GM12801 (cell line): ENCODE data around the gene TAS2R9.

Experiments
- TF ChIP-seq, protein P1 (sequence below): IDR thresholded peaks from one replicate; pipeline ENCODE4 v1.5.1; 2011; ENCODE audit warnings: control low read depth; ENCODE audit not compliant: insufficient read length; ENCODE audit errors: extremely low read depth

TAS2R9 gene

DNA sequence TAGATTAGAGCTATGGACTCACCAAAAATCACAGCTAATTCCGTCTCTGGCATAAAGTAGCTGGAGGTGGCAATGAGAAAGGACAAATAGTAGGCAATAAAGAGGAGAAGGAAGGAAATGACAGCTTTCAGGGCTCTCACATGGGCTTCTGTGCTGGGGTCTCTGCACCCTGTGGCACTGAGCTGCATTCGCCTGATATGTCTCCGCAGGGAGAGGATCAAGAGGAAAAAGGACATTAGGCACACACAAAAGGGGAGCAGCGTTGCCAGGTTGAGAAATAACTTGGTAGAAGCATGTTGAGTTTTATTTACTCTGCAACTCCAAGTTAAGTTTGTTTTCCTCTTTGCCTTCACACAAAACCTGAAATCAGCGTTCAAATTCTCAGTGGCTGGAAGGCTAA lies 8.2 kb downstream of the TAS2R9 start:
- TF ChIP-seq, protein P1, sequence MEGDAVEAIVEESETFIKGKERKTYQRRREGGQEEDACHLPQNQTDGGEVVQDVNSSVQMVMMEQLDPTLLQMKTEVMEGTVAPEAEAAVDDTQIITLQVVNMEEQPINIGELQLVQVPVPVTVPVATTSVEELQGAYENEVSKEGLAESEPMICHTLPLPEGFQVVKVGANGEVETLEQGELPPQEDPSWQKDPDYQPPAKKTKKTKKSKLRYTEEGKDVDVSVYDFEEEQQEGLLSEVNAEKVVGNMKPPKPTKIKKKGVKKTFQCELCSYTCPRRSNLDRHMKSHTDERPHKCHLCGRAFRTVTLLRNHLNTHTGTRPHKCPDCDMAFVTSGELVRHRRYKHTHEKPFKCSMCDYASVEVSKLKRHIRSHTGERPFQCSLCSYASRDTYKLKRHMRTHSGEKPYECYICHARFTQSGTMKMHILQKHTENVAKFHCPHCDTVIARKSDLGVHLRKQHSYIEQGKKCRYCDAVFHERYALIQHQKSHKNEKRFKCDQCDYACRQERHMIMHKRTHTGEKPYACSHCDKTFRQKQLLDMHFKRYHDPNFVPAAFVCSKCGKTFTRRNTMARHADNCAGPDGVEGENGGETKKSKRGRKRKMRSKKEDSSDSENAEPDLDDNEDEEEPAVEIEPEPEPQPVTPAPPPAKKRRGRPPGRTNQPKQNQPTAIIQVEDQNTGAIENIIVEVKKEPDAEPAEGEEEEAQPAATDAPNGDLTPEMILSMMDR, result no peak

DNA sequence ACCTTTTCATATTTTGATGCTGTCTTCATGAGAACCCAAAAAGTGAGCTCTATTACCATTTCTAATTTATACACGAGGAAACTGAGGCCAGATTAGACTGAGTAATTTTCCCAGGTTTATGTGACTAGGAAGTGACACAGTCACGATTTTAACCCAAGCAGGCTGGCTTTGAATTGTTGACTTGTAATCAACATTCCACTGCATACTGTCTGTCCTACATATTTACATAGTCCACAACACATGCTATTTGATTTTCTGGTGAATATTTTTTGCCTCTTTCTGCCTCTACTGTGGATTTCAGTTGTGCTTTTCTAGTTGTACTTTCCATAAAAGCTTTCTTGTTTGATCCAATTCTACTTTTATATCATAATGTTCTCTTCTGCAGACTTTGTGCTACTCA lies 15.7 kb downstream of the TAS2R9 start:
- TF ChIP-seq, protein P1, result no peak

DNA sequence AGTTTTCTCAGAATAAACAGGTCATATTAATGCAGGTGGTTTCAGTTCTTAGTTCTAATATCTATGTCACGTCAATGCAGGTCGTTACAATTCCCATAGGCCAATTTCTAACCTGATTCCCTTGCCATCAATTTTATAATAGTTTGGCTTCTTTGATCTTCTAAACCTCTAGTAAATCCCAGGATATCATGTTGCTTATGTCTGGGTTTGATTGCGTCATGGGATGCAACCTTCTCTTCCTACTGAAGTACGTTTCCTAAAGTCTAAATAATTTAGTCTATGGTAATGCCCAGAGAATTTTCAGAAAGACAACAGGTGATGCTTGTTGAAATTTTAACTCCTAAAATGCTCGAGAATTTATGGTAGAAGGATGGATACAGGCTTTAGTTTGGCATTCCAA lies 26.7 kb downstream of the TAS2R9 start:
- TF ChIP-seq, protein P1, result no peak

DNA sequence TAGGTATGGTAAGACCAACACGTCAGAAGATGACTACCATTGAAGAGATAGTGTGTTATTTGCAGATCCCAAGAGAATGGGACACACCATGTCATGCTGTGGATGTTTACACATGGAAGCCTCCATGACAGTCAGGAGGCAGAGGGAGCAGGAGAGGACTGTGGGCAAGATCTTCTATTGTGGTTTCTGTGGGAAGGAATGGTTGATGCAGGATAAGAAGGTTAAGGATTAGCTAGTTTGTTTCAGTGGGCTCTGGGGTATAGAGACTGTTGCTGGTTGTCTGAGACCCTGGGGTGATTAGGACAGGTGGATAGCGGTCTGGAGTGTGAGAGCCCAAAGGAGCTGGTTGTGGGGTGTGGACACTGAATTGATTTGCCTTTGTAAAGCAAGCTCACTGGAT lies 30.9 kb downstream of the TAS2R9 start:
- TF ChIP-seq, protein P1, result no peak

DNA sequence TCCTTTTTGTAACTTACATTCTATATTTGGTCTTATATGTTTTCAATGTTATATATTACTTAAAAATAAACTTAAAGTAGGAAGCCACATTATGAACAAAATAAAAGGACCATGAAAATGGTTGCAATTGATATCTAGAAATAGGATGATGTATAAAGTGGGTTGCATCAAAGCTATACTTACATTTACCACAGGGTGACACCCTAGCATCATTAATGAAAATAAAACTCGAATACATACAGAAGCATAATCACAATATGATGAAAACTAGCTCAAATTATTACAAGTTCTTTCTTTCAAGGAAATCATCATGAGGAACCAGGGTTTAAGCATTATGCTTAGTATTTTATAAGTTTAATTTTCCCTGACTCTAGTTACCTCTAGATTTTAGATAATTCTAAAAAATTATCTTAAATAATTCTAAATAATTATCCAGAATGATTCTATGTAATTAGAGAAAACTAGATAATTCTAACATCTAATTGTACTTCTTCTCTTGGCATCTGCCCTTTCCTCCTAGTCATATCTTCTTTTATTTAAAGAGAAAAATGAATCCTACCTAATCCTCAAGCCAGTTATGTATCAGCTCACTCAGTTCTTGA lies 38.7 kb downstream of the TAS2R9 start:
- TF ChIP-seq, protein P1, result no peak

DNA sequence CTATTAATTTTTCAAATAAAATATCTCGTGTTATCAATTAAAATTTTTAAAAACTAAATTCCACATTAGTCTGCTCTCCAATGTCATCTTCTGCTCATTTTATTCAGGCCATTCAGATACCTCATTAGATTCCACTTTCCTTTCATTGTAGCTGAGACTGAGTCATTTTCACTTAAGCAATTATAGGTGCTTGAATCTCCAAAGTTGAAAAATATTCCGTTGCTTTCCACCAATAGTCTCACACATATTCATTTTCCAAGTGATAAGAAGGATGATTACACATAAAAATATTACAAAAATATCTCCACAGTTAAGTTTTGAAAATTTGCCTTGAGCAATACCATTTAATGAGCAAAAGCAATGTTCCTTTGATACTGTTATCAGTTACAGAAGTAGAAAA lies 50.3 kb downstream of the TAS2R9 start:
- TF ChIP-seq, protein P1, result no peak
